SK-N-SH treated with all-trans-retinoic acid at 6 μM for 48 hours (cell line): ENCODE measurements around the gene ARPC1A.

ENCODE experiments used
- CREB5 ChIP-seq: fragments of 250-450 bp; sonication (Bioruptor Pico); IDR thresholded peaks from 2 replicates; pipeline ENCODE4 v1.5.1; 2020; ENCODE audit warnings: low read depth, mild to moderate bottlenecking, moderate library complexity
- ISL1 ChIP-seq: fragments of 250-450 bp; sonication (Bioruptor Pico); IDR thresholded peaks from 2 replicates; pipeline ENCODE4 v2.1.2; 2022; ENCODE audit warnings: mild to moderate bottlenecking, moderate library complexity
- ZFP3 ChIP-seq: fragments of 250-450 bp; sonication (Bioruptor Pico); IDR thresholded peaks from 2 replicates; pipeline ENCODE4 v1.5.0; 2020; ENCODE audit warnings: mild to moderate bottlenecking, moderate library complexity

DNA sequence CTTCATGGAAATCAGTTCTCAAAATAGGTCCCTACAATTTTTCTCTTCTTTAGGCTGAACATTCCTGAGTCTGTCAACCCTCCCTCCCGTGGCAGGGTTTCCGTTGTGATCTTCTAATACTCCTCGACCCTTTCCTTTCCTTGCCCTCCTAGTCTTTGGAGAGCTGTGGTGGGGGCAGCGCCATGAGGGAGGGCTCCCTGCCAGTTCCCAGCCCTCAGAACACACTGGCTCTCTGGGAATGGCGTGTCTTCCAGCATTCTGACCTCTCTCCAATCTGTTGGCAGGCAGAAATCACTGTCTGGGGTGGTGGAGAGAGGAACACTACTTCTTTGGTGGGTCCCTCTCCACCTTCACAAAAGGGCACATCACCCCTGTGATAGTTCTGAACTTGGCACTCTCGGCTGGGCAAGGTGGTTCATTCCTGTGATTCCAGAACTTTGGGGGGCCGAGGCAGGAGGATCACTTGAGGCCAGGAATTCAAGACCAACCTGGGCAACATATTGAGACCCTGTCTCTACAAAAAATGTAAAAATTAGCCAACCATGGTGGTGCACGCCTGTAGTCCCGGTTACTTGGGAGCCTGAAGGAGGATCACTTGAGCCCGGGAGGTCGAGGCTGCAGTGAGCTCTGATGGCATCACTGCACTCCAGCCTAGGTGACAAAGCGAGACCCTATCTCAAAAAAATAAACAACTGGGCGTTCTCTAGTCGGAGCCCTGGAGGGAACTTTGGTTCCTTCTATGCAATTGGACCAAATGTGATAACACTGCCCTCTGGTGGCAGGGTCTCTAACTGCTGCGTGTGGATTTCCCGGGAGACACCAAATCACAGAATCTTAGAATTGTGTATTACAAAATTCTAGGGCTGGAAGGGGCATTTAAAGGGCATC is 13.1 kb upstream of the ARPC1A start:
- TF ChIP-seq CREB5 (CRISPR knock-in tag) (no peak), ISL1 (CRISPR knock-in tag) (no peak), ZFP3 (no peak)
